Mesenchymal stem cell (in vitro differentiated cells and primary cell): ENCODE measurements around the gene RCAN1.
A peak's percentile ranks its signal among the peaks of the same experiment; 100 is the strongest.
"Not testable (repeated sequence)": the region's sequence is repeated elsewhere in the genome, so short reads cannot be mapped to it uniquely, and the experiment has no call there.

ENCODE experiments used
- DNase-seq: peaks from one replicate; pipeline ENCODE4 v3.0.0-alpha.2; 2013
- H2AFZ ChIP-seq: one replicate; pipeline ENCODE4 v1.6.1; 2013; ENCODE audit warnings: low read depth, mild to moderate bottlenecking, control low read depth, inconsistent platforms, low read length, moderate library complexity
- H2AK5ac ChIP-seq: 2 replicates; pipeline ENCODE4 v1.6.1; 2013; ENCODE audit warnings: low read length, moderate library complexity, mild to moderate bottlenecking, inconsistent platforms; ENCODE audit not compliant: severe bottlenecking
- H2BK120ac ChIP-seq: one replicate; pipeline ENCODE4 v1.6.1; 2013; ENCODE audit warnings: low read depth, mild to moderate bottlenecking, inconsistent platforms, low read length, moderate library complexity
- H2BK12ac ChIP-seq, 2 experiments: one replicate each; pipeline ENCODE4 v1.6.1; 2013; ENCODE audit warnings: inconsistent platforms in 2 of 2, low read length in 2 of 2, mild to moderate bottlenecking in 2 of 2, moderate library complexity in 2 of 2, control low read depth in 1 of 2
- H2BK15ac ChIP-seq: one replicate; pipeline ENCODE4 v1.6.1; 2013; ENCODE audit warnings: mild to moderate bottlenecking, low read depth, inconsistent platforms; ENCODE audit not compliant: poor library complexity, severe bottlenecking
- H2BK5ac ChIP-seq: 2 replicates; pipeline ENCODE4 v1.6.1; 2013; ENCODE audit warnings: low read depth, mild to moderate bottlenecking, low read length, control low read depth, inconsistent platforms; ENCODE audit not compliant: poor library complexity, severe bottlenecking
- H3K14ac ChIP-seq, 2 experiments: one replicate each; pipeline ENCODE4 v1.6.1; 2013; ENCODE audit warnings: inconsistent platforms in 2 of 2, low read length in 2 of 2, control low read depth in 1 of 2, mild to moderate bottlenecking in 1 of 2, moderate library complexity in 1 of 2
- H3K18ac ChIP-seq, 2 experiments: one replicate each; pipeline ENCODE4 v1.6.1; 2013; ENCODE audit warnings: inconsistent platforms in 2 of 2, low read length in 2 of 2, control low read depth in 1 of 2, low read depth in 1 of 2, mild to moderate bottlenecking in 1 of 2
- H3K23ac ChIP-seq, 2 experiments: one replicate each; pipeline ENCODE4 v1.6.1; 2013; ENCODE audit warnings: inconsistent platforms in 2 of 2, low read length in 2 of 2, mild to moderate bottlenecking in 2 of 2, moderate library complexity in 2 of 2, control low read depth in 1 of 2
- H3K27ac ChIP-seq: 2 replicates; pipeline ENCODE4 v1.5.1; 2013; ENCODE audit warnings: mild to moderate bottlenecking, moderate library complexity, low read length, control low read depth, inconsistent platforms; ENCODE audit not compliant: poor library complexity, severe bottlenecking
- H3K27me3 ChIP-seq, 2 experiments: 2 replicates each; pipeline versions ENCODE4 v1.6.1 to v1.7.0; 2013; ENCODE audit warnings: low read length in 2 of 2, mild to moderate bottlenecking in 2 of 2, moderate library complexity in 2 of 2, control low read depth in 1 of 2, inconsistent platforms in 1 of 2; ENCODE audit not compliant: control insufficient read depth in 1 of 2, insufficient read depth in 1 of 2
- H3K36me3 ChIP-seq, 2 experiments: 2 replicates each; pipeline versions ENCODE4 v1.6.1 to v1.7.0; 2013; ENCODE audit warnings: low read length in 2 of 2, control low read depth in 1 of 2, inconsistent platforms in 1 of 2, low read depth in 1 of 2, mild to moderate bottlenecking in 1 of 2; ENCODE audit not compliant: insufficient read depth in 2 of 2, control insufficient read depth in 1 of 2
- H3K4ac ChIP-seq, 2 experiments: one replicate each; pipeline ENCODE4 v1.6.1; 2013; ENCODE audit warnings: inconsistent platforms in 2 of 2, low read length in 2 of 2, mild to moderate bottlenecking in 2 of 2, moderate library complexity in 2 of 2, control low read depth in 1 of 2, low read depth in 1 of 2
- H3K4me1 ChIP-seq: 2 replicates; pipeline ENCODE4 v1.6.1; 2013; ENCODE audit warnings: low read depth, low read length, control low read depth; ENCODE audit not compliant: control insufficient read depth, insufficient read depth
- H3K4me2 ChIP-seq: 2 replicates; pipeline ENCODE4 v1.6.1; 2013; ENCODE audit warnings: low read length, mild to moderate bottlenecking, inconsistent platforms; ENCODE audit not compliant: poor library complexity, severe bottlenecking
- H3K4me3 ChIP-seq, 2 experiments: 2 replicates each; pipeline versions ENCODE4 v1.5.1 to v1.7.0; 2013; ENCODE audit warnings: low read length in 2 of 2, mild to moderate bottlenecking in 2 of 2, control low read depth in 1 of 2, low read depth in 1 of 2; ENCODE audit not compliant: insufficient read depth in 1 of 2
- H3K79me1 ChIP-seq: replicated peaks from 2 replicates; pipeline ENCODE4 v1.6.1; 2013; ENCODE audit warnings: mild to moderate bottlenecking, control low read depth, low read length, inconsistent platforms; ENCODE audit not compliant: poor library complexity, severe bottlenecking
- H3K9ac ChIP-seq: 2 replicates; pipeline ENCODE4 v1.7.0; 2013; ENCODE audit warnings: mild to moderate bottlenecking, low read length, moderate library complexity
- H3K9me3 ChIP-seq: 2 replicates; pipeline ENCODE4 v1.7.0; 2013; ENCODE audit warnings: mild to moderate bottlenecking, low read length; ENCODE audit not compliant: control insufficient read depth
- H4K8ac ChIP-seq: one replicate; pipeline ENCODE4 v1.6.1; 2013; ENCODE audit warnings: inconsistent platforms, mild to moderate bottlenecking, low read length, moderate library complexity
- H4K91ac ChIP-seq: one replicate; pipeline ENCODE4 v1.6.1; 2013; ENCODE audit warnings: mild to moderate bottlenecking, low read length, inconsistent platforms
- WGBS: methylation state at CpG from one replicate; pipeline ENCODE4 v1.1.7; 2013; ENCODE audit warnings: mixed read lengths; 5-methylcytosine and 5-hydroxymethylcytosine counted together

RCAN1 gene

GRCh38 chr21:34611528-34611927 is 3.4 kb downstream of the RCAN1 start:
- no peak overlapping the region for H3K4me3 ChIP-seq
- no peak overlapping the region for H3K14ac ChIP-seq
- H3K9ac ChIP-seq, result no peak overlapping the region
- no peak overlapping the region for H2AFZ ChIP-seq
- no peak overlapping the region for H4K91ac ChIP-seq
- no peaks in the 10 kb centered on the region for H3K27me3 ChIP-seq
- H3K4me2 ChIP-seq, result no peak overlapping the region
- no peak overlapping the region for H3K27ac ChIP-seq
- H2BK5ac ChIP-seq, result no peak overlapping the region
- H2BK12ac ChIP-seq, result no peak overlapping the region
- no peak overlapping the region for H3K18ac ChIP-seq
- H3K9me3 ChIP-seq, result no peaks in the 10 kb centered on the region
- H2BK15ac ChIP-seq, result no peak overlapping the region
- H3K4me1 ChIP-seq, result peaks cover 6% of the 10 kb centered on the region
- DNase-seq, result no peak
- H4K8ac ChIP-seq, result no peak overlapping the region
- peaks cover 24% of the 10 kb centered on the region for H3K79me1 ChIP-seq
- H2BK120ac ChIP-seq, result no peak overlapping the region
- no peaks in the 10 kb centered on the region for H3K36me3 ChIP-seq
- H3K4ac ChIP-seq, result no peak overlapping the region
- 68% methylated on average over 3 of the region's 3 CpGs for WGBS
- H2AK5ac ChIP-seq, result no peak overlapping the region
- H3K23ac ChIP-seq, result no peak overlapping the region

- Histone ChIP-seq H2AK5ac (no peak overlapping the region), H3K36me3 (no peaks in the 10 kb centered on the region), H3K18ac (no peak overlapping the region), H4K91ac (no peak overlapping the region), H3K23ac (peak overlapping the region in 1 of 2 experiments; percentile 52), H3K4ac (no peak overlapping the region), H2BK5ac (no peak overlapping the region), H3K9ac (no peak overlapping the region), H3K14ac (no peak overlapping the region), H3K4me1 (peaks cover 6% of the 10 kb centered on the region), H3K27me3 (no peaks in the 10 kb centered on the region), H4K8ac (no peak overlapping the region), H3K4me2 (no peak overlapping the region), H3K27ac (no peak overlapping the region), H3K4me3 (no peak overlapping the region), H2BK12ac (no peak overlapping the region), H2BK15ac (no peak overlapping the region), H3K79me1 (peaks cover 27% of the 10 kb centered on the region), H3K9me3 (no peaks in the 10 kb centered on the region), H2BK120ac (no peak overlapping the region), H2AFZ (no peak overlapping the region)
- WGBS, result 86% methylated on average over 9 of the region's 9 CpGs
- DNase-seq, result no peak
Measured at GRCh38 chr21:34609933-34610549, 4.9 kb downstream of the RCAN1 start.

GRCh38 chr21:34609244-34609932 is 5.5 kb downstream of the RCAN1 start:
- Histone ChIP-seq H2AFZ (no peak overlapping the region), H2BK15ac (no peak overlapping the region), H3K18ac (no peak overlapping the region), H2AK5ac (no peak overlapping the region), H3K4me1 (peaks cover 6% of the 10 kb centered on the region), H3K9me3 (no peaks in the 10 kb centered on the region), H3K4me3 (no peak overlapping the region), H2BK12ac (no peak overlapping the region), H3K79me1 (peaks cover 27% of the 10 kb centered on the region), H3K36me3 (no peaks in the 10 kb centered on the region), H3K27me3 (no peaks in the 10 kb centered on the region), H2BK120ac (no peak overlapping the region), H4K8ac (no peak overlapping the region), H4K91ac (no peak overlapping the region), H3K23ac (no peak overlapping the region), H2BK5ac (no peak overlapping the region), H3K14ac (no peak overlapping the region), H3K4ac (no peak overlapping the region), H3K27ac (no peak overlapping the region), H3K9ac (no peak overlapping the region), H3K4me2 (no peak overlapping the region)
- DNase-seq, result no peak
- no CpG with 5 or more reads among the region's 4 CpGs for WGBS

DNA sequence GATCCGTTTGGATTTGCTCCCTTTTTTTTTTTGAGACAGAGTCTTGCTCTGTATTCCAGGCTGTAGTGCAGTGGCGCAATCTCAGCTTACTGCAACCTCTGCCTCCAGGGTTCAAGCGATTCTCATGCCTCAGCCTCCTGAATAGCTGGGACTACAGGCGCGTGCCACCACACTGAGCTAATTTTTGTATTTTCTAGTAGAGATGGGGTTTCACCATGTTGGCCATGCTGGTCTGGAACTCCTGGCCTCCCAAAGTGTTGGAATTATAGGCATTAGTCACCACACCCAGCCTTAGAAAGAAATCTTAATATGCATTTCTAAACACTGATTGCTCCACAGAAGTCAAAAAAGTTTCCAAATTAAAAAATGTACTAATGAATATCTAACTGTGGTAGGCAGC is 7.5 kb downstream of the RCAN1 start:
- H3K4me3 ChIP-seq, H4K8ac ChIP-seq, H2BK5ac ChIP-seq, H3K4me1 ChIP-seq, H3K9ac ChIP-seq, H3K27ac ChIP-seq, H2BK15ac ChIP-seq, H3K4me2 ChIP-seq, H2AFZ ChIP-seq, H2BK12ac ChIP-seq, H3K14ac ChIP-seq, H4K91ac ChIP-seq, H3K27me3 ChIP-seq, DNase-seq, H3K18ac ChIP-seq, H3K36me3 ChIP-seq, H3K4ac ChIP-seq, H3K23ac ChIP-seq, H3K9me3 ChIP-seq, H2BK120ac ChIP-seq, H2AK5ac ChIP-seq: not testable (repeated sequence)
- WGBS, result over 99% methylated on average over 5 of the region's 5 CpGs
- peaks cover 19% of the 10 kb centered on the region for H3K79me1 ChIP-seq
